Right lung (tissue), 5 donors: ENCODE data around the gene CAPN11. TPM values are rescaled to one million over a fixed set of nuclear protein-coding genes. Genes with fewer than 3 reads are reported as not detected.
"Not testable (repeated sequence)": the region's sequence is repeated elsewhere in the genome, so short reads cannot be mapped to it uniquely, and the experiment has no call there.

Experiments
- DNase-seq, 2 donors: peaks; one replicate each; pipeline ENCODE4 v3.0.0-alpha.2; 2013
- polyA plus RNA-seq, 5 donors: library from polyadenylated mRNA; unstranded; fragments of 120-200 nt; gene quantifications; one replicate each; pipeline versions ENCODE4 v1.2.1 to v1.2.3, GENCODE V29; 2013; ENCODE audit warnings: inconsistent platforms in 1 of 5, low replicate concordance in 1 of 5; ENCODE audit not compliant: insufficient read length in 5 of 5, insufficient read depth in 1 of 5

Gene CAPN11
- polyA plus RNA-seq, 5 donors = 0.06 to 0.26 (median 0.12) TPM

- DNase-seq = no peak
Measured at GRCh38 chr6:44227148-44227793, 68.7 kb downstream of the CAPN11 start.

GRCh38 chr6:44228031-44228430 lies 69.4 kb downstream of the CAPN11 start:
- no peak for DNase-seq

GRCh38 chr6:44228433-44228832 lies 69.8 kb downstream of the CAPN11 start:
- DNase-seq = no peak

GRCh38 chr6:44228836-44229235 lies 70.2 kb downstream of the CAPN11 start:
- no peak for DNase-seq

GRCh38 chr6:44229376-44230033 lies 70.9 kb downstream of the CAPN11 start:
- no peak for DNase-seq

- DNase-seq = no peak
Measured at GRCh38 chr6:44230034-44230675, 71.5 kb downstream of the CAPN11 start.

GRCh38 chr6:44231426-44231825 lies 72.8 kb downstream of the CAPN11 start:
- DNase-seq = not testable (repeated sequence)

GRCh38 chr6:44232676-44233566 lies 74.3 kb downstream of the CAPN11 start:
- no peak for DNase-seq

GRCh38 chr6:44233567-44234100 lies 75.0 kb downstream of the CAPN11 start:
- no peak for DNase-seq

Other genes starting within 250 kb of the CAPN11 start
- 10 to 100 TPM; 28.3 to 43.0 (median 37.2) TPM for gene MRPL14, start 31.4 kb upstream of the CAPN11 start, polyA plus RNA-seq
- 10 to 100 TPM; 26.0 to 38.2 (median 29.5) TPM for gene TMEM63B, start 31.3 kb upstream of the CAPN11 start, polyA plus RNA-seq
- gene MYMX, start 58.1 kb downstream of the CAPN11 start, polyA plus RNA-seq = 1 to 10 TPM in 2 of 5 donors, under 1 TPM in 3; 0.37 to 1.8 (median 0.70) TPM
- 10 to 100 TPM; 21.9 to 33.2 (median 26.2) TPM for gene SLC29A1, start 64.8 kb downstream of the CAPN11 start, polyA plus RNA-seq
- 1,000 to 10,000 TPM; 1,058 to 1,493 (median 1,212) TPM for gene HSP90AB1, start 88.3 kb downstream of the CAPN11 start, polyA plus RNA-seq
- 10 to 100 TPM; 38.9 to 49.0 (median 43.2) TPM for gene SLC35B2, start 98.7 kb downstream of the CAPN11 start, polyA plus RNA-seq
- 10 to 100 TPM in 2 of 5 donors, 1 to 10 TPM in 3; 7.2 to 10.1 (median 8.5) TPM for gene NFKBIE, start 106.7 kb downstream of the CAPN11 start, polyA plus RNA-seq
- gene TMEM151B, start 111.6 kb downstream of the CAPN11 start, polyA plus RNA-seq = 1 to 10 TPM in 1 of 5 donors, under 1 TPM in 4; 0.38 to 1.2 (median 0.91) TPM
- 10 to 100 TPM; 14.2 to 17.4 (median 16.5) TPM for gene AARS2, start 154.5 kb downstream of the CAPN11 start, polyA plus RNA-seq
- gene SPATS1, start 183.8 kb downstream of the CAPN11 start, polyA plus RNA-seq = 1 to 10 TPM in 1 of 5 donors, under 1 TPM in 3, not detected in 1; 0.53 to 1.2 (median 0.75) TPM
- gene CDC5L, start 228.9 kb downstream of the CAPN11 start, polyA plus RNA-seq = 10 to 100 TPM; 27.3 to 40.8 (median 37.5) TPM